CD14-positive monocyte (primary cell): ENCODE measurements around the gene PRKAR1B. TPM values are rescaled to one million over a fixed set of nuclear protein-coding genes. Genes with fewer than 3 reads are reported as not detected.

ENCODE experiments used
- DNase-seq, 3 donors: peaks; one replicate each; pipeline ENCODE4 v3.0.0-alpha.2; 2011 to 2022
- H2AFZ ChIP-seq: 2 replicates; pipeline ENCODE4 v1.6.0; 2012; ENCODE audit warnings: mild to moderate bottlenecking, low read depth, low read length, inconsistent platforms; ENCODE audit not compliant: insufficient read depth, poor library complexity, severe bottlenecking
- H3K27ac ChIP-seq, 2 donors: 1 replicate in 1 of 2; 2 replicates in 1 of 2; pipeline ENCODE4 v1.5.1; 2012 to 2013; ENCODE audit warnings: low read length in 2 of 2, control low read depth in 1 of 2, inconsistent platforms in 1 of 2, low read depth in 1 of 2, mild to moderate bottlenecking in 1 of 2
- H3K27me3 ChIP-seq, 2 donors: one replicate each; pipeline versions ENCODE4 v1.6.0 to v1.6.1; 2011 to 2013; ENCODE audit warnings: low read length in 2 of 2; ENCODE audit not compliant: control insufficient read depth in 2 of 2, insufficient read depth in 2 of 2
- H3K36me3 ChIP-seq, 2 donors: replicated peaks in 1 of 2; 1 replicate in 1 of 2; 2 replicates in 1 of 2; pipeline versions ENCODE4 v1.5.1 to v1.6.1; 2012 to 2013; ENCODE audit warnings: low read length in 2 of 2, control low read depth in 1 of 2, inconsistent platforms in 1 of 2, mild to moderate bottlenecking in 1 of 2; ENCODE audit not compliant: insufficient read depth in 2 of 2, control insufficient read depth in 1 of 2
- H3K4me1 ChIP-seq, 2 donors: 1 replicate in 1 of 2; 2 replicates in 1 of 2; pipeline versions ENCODE4 v1.5.1 to v1.6.1; 2012 to 2013; ENCODE audit warnings: low read length in 2 of 2, control low read depth in 1 of 2, inconsistent platforms in 1 of 2, mild to moderate bottlenecking in 1 of 2, moderate library complexity in 1 of 2; ENCODE audit not compliant: insufficient read depth in 2 of 2, control insufficient read depth in 1 of 2
- H3K4me2 ChIP-seq: replicated peaks from 2 replicates; pipeline ENCODE3; 2012; ENCODE audit warnings: low read length, moderate library complexity, mild to moderate bottlenecking; ENCODE audit not compliant: poor library complexity, severe bottlenecking; ENCODE audit errors: extremely low read depth
- H3K4me3 ChIP-seq, 3 experiments: fragments of 200-600 bp in 1 of 3; sonication (generic) in 1 of 3; replicated peaks in 1 of 3; 1 replicate in 2 of 3; 2 replicates in 1 of 3; pipeline ENCODE4 v1.5.1; 2011 to 2013; ENCODE audit warnings: low read length in 3 of 3, mild to moderate bottlenecking in 3 of 3, control low read depth in 2 of 3, low read depth in 2 of 3, inconsistent platforms in 1 of 3, moderate library complexity in 1 of 3
- H3K79me2 ChIP-seq: 2 replicates; pipeline ENCODE4 v1.6.0; 2012; ENCODE audit warnings: mild to moderate bottlenecking, control low read depth, inconsistent platforms, low read length, moderate library complexity; ENCODE audit not compliant: insufficient read depth
- H3K9ac ChIP-seq: 2 replicates; pipeline ENCODE4 v1.6.0; 2017; ENCODE audit warnings: low read length, mild to moderate bottlenecking; ENCODE audit not compliant: insufficient read depth, poor library complexity, severe bottlenecking
- H3K9me3 ChIP-seq, 2 donors: replicated peaks in 1 of 2; 1 replicate in 1 of 2; 2 replicates in 1 of 2; pipeline versions ENCODE4 v1.5.1 to v1.6.1; 2012 to 2013; ENCODE audit warnings: low read length in 2 of 2, control low read depth in 1 of 2; ENCODE audit not compliant: control insufficient read depth in 1 of 2, insufficient read depth in 1 of 2
- H4K20me1 ChIP-seq: 2 replicates; pipeline ENCODE4 v1.6.0; 2012; ENCODE audit warnings: mild to moderate bottlenecking, low read length, control low read depth, moderate library complexity; ENCODE audit not compliant: insufficient read depth
- H3K27ac Mint-ChIP-seq, 7 donors: one replicate each; pipeline ENCODE4 v1.8.0; 2020; ENCODE audit warnings: mild to moderate bottlenecking in 7 of 7, mixed read lengths in 7 of 7, moderate library complexity in 6 of 7, inconsistent platforms in 2 of 7
- H3K27me3 Mint-ChIP-seq, 3 donors: one replicate each; pipeline ENCODE4 v1.8.0; 2021 to 2022; ENCODE audit warnings: low read depth in 3 of 3, mild to moderate bottlenecking in 3 of 3, mixed read lengths in 3 of 3, moderate library complexity in 3 of 3, inconsistent platforms in 1 of 3
- H3K36me3 Mint-ChIP-seq, 2 donors: one replicate each; pipeline ENCODE4 v1.8.0; 2020; ENCODE audit warnings: mixed read lengths in 2 of 2, inconsistent platforms in 1 of 2, mild to moderate bottlenecking in 1 of 2
- H3K4me1 Mint-ChIP-seq: one replicate; pipeline ENCODE4 v1.8.0; 2020; ENCODE audit warnings: mild to moderate bottlenecking, mixed read lengths
- H3K4me3 Mint-ChIP-seq, 2 donors: one replicate each; pipeline ENCODE4 v1.8.0; 2020; ENCODE audit warnings: mild to moderate bottlenecking in 2 of 2, mixed read lengths in 2 of 2, moderate library complexity in 1 of 2
- H3K9me3 Mint-ChIP-seq, 7 donors: one replicate each; pipeline ENCODE4 v1.8.0; 2020 to 2022; ENCODE audit warnings: mixed read lengths in 7 of 7, mild to moderate bottlenecking in 6 of 7, moderate library complexity in 6 of 7, inconsistent platforms in 2 of 7
- CTCF ChIP-seq: fragments of 200-600 bp; IDR thresholded peaks from one replicate; pipeline ENCODE4 v1.8.0; 2022; ENCODE audit warnings: antibody characterized with exemption, mild to moderate bottlenecking
- WGBS: methylation state at CpG from one replicate; pipeline ENCODE4 v1.1.5; 2013; ENCODE audit warnings: missing lambda C conversion rate; ENCODE audit not compliant: insufficient coverage; 5-methylcytosine and 5-hydroxymethylcytosine counted together
- intact Hi-C, 2 donors: fragments of 100-400 bp; cut with micrococcal nuclease; formaldehyde crosslinking; loops; one replicate each; pipeline versions ENCODE4 v1.15.0 to v1.15.1; 2023
- polyA plus RNA-seq, 3 donors: library from polyadenylated mRNA; depleted of rRNA in 1 of 3; unstranded in 2 of 3; stranded (reverse) in 1 of 3; fragments of 300-500 nt in 2 of 3; fragments of >200 nt in 1 of 3; fragmentation: Illumina TruSeq in 2 of 3; gene quantifications; 1 replicate in 2 of 3; 2 replicates in 1 of 3; pipeline ENCODE4 v1.2.3, GENCODE V29; 2012 to 2021

PRKAR1B gene
- polyA plus RNA-seq, 3 donors, result 0.94 to 2.1 (median 1.1) TPM

GRCh38 chr7:537911-538634, 189.0 kb downstream of the PRKAR1B start:
- no peak overlapping the region for H3K9ac ChIP-seq
- H3K9me3 Mint-ChIP-seq, result peaks cover 0 to 14% (median 4%) of the 10 kb centered on the region in 7 donors

GRCh38 chr7:536231-536630, 190.8 kb downstream of the PRKAR1B start:
- Histone ChIP-seq H3K27ac (no peak overlapping the region), H3K9me3 (peaks cover 0 to 5% of the 10 kb centered on the region in 2 donors), H3K9ac (no peak overlapping the region), H3K36me3 (no peaks in the 10 kb centered on the region), H3K4me3 (no peak overlapping the region), H2AFZ (no peak overlapping the region), H3K79me2 (no peaks in the 10 kb centered on the region), H3K4me2 (no peak overlapping the region), H3K27me3 (no peaks in the 10 kb centered on the region), H4K20me1 (no peaks in the 10 kb centered on the region), H3K4me1 (no peaks in the 10 kb centered on the region)
- Mint-ChIP-seq H3K4me1 (no peaks in the 10 kb centered on the region), H3K9me3 (peaks cover 0 to 14% (median 4%) of the 10 kb centered on the region in 7 donors), H3K36me3 (no peaks in the 10 kb centered on the region), H3K27me3 (peaks cover 3 to 12% (median 10%) of the 10 kb centered on the region in 3 donors), H3K27ac (no peak overlapping the region), H3K4me3 (no peak overlapping the region)
- no peak for TF ChIP-seq CTCF
- WGBS, result 97% methylated on average over 12 of the region's 12 CpGs
- intact Hi-C loops, result no loop called here
- no peak for DNase-seq

More at GRCh38 chr7:537911-538634, 189.0 kb downstream of the PRKAR1B start:
- H3K4me3 ChIP-seq, result no peak overlapping the region
- intact Hi-C loops, result no loop called here
- Mint-ChIP-seq H3K4me3 (no peak overlapping the region), H3K4me1 (no peaks in the 10 kb centered on the region), H3K27me3 (peaks cover 5 to 7% (median 7%) of the 10 kb centered on the region in 3 donors), H3K36me3 (no peaks in the 10 kb centered on the region), H3K27ac (no peak overlapping the region)
- H2AFZ ChIP-seq, result no peak overlapping the region
- no peak for TF ChIP-seq CTCF
- no peaks in the 10 kb centered on the region for H3K27me3 ChIP-seq
- H3K36me3 ChIP-seq, result no peaks in the 10 kb centered on the region
- H3K9me3 ChIP-seq, result peaks cover 0 to 5% of the 10 kb centered on the region in 2 donors
- DNase-seq, result no peak
- H3K4me2 ChIP-seq, result no peak overlapping the region
- H3K79me2 ChIP-seq, result no peaks in the 10 kb centered on the region
- no peaks in the 10 kb centered on the region for H4K20me1 ChIP-seq
- no peaks in the 10 kb centered on the region for H3K4me1 ChIP-seq
- H3K27ac ChIP-seq, result no peak overlapping the region
- 72% methylated on average over 17 of the region's 21 CpGs for WGBS
